ENCODE results near the gene ADGRG1.
"Not testable (repeated sequence)": the region's sequence is repeated elsewhere in the genome, so short reads cannot be mapped to it uniquely, and the experiment has no call there.

ADGRG1 gene

DNA sequence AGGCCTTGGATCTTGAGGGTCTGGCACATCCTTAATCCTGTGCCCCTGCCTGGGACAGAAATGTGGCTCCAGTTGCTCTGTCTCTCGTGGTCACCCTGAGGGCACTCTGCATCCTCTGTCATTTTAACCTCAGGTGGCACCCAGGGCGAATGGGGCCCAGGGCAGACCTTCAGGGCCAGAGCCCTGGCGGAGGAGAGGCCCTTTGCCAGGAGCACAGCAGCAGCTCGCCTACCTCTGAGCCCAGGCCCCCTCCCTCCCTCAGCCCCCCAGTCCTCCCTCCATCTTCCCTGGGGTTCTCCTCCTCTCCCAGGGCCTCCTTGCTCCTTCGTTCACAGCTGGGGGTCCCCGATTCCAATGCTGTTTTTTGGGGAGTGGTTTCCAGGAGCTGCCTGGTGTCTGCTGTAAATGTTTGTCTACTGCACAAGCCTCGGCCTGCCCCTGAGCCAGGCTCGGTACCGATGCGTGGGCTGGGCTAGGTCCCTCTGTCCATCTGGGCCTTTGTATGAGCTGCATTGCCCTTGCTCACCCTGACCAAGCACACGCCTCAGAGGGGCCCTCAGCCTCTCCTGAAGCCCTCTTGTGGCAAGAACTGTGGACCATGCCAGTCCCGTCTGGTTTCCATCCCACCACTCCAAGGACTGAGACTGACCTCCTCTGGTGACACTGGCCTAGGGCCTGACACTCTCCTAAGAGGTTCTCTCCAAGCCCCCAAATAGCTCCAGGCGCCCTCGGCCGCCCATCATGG lies 35.7 kb downstream of the ADGRG1 start:
- Histone ChIP-seq H3K27me3 (ENCODE audit: control insufficient read depth, insufficient read depth, low read length) (no peaks in the 10 kb centered on the region), H3K9ac (ENCODE audit: low read length) (no peak overlapping the region), H3K4me1 (ENCODE audit: control insufficient read depth, insufficient read depth, low read length) (no peaks in the 10 kb centered on the region), H3K36me3 (ENCODE audit: control insufficient read depth, insufficient read depth, low read length) (no peaks in the 10 kb centered on the region), H3K27ac (ENCODE audit: low read depth, low read length) (no peak overlapping the region), H3K4me3 (ENCODE audit: low read length) (no peak overlapping the region)

GRCh38 chr16:57664662-57665025 lies 36.2 kb downstream of the ADGRG1 start:
- no peaks in the 10 kb centered on the region for H3K36me3 ChIP-seq (ENCODE audit: control insufficient read depth, insufficient read depth, low read length)
- no peak overlapping the region for H3K9ac ChIP-seq (ENCODE audit: low read length)
- H3K4me1 ChIP-seq (ENCODE audit: control insufficient read depth, insufficient read depth, low read length): no peaks in the 10 kb centered on the region
- no peak overlapping the region for H3K4me3 ChIP-seq (ENCODE audit: low read length)
- no peak overlapping the region for H3K27ac ChIP-seq (ENCODE audit: low read depth, low read length)
- H3K27me3 ChIP-seq (ENCODE audit: control insufficient read depth, insufficient read depth, low read length): no peaks in the 10 kb centered on the region

GRCh38 chr16:57665541-57665940 lies 37.1 kb downstream of the ADGRG1 start:
- Histone ChIP-seq H3K4me3 (ENCODE audit: low read length) (no peak overlapping the region), H3K9ac (ENCODE audit: low read length) (no peak overlapping the region), H3K27me3 (ENCODE audit: control insufficient read depth, insufficient read depth, low read length) (no peaks in the 10 kb centered on the region), H3K4me1 (ENCODE audit: control insufficient read depth, insufficient read depth, low read length) (no peaks in the 10 kb centered on the region), H3K36me3 (ENCODE audit: control insufficient read depth, insufficient read depth, low read length) (no peaks in the 10 kb centered on the region), H3K27ac (ENCODE audit: low read depth, low read length) (no peak overlapping the region)

DNA sequence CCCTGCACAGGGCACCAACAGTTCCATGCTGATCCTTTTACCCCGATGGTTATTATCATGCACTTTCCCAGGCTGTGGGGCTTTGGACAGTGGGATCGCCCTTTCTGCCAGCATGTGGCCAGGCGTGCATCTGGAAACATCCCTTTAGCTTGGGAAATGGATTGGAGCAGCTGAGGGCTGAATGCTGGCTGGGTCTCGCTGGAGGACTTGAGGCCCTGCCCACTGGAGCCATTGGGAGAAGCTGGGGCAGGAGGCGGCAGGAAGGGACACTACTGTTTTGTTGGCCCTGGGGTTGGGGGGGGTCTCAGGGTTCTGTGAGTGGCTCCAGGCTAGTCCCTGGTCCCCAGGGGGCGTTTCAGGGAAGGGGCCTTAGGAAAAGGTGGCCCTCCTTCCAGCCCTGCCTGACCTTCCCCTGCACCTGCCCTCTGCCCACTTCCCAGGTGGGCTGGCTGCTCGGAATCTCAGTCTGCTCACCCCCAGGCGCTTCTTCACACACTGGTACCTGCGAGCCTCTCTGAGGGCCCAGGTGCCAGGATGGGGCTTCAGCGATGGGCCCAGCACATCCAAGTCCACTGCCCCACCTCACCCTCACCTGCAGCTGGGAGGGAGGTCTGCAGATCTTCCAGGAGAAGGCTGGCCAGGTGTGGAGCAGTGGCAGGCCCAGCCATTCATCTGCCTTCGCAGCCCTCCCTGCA lies 38.1 kb downstream of the ADGRG1 start:
- Histone ChIP-seq H3K4me3 (ENCODE audit: low read length) (no peak overlapping the region), H3K27ac (ENCODE audit: low read depth, low read length) (no peak overlapping the region), H3K36me3 (ENCODE audit: control insufficient read depth, insufficient read depth, low read length) (no peaks in the 10 kb centered on the region), H3K27me3 (ENCODE audit: control insufficient read depth, insufficient read depth, low read length) (no peaks in the 10 kb centered on the region), H3K9ac (ENCODE audit: low read length) (no peak overlapping the region), H3K4me1 (ENCODE audit: control insufficient read depth, insufficient read depth, low read length) (no peaks in the 10 kb centered on the region)

- no peak overlapping the region for H3K27ac ChIP-seq (ENCODE audit: low read depth, low read length)
- no peaks in the 10 kb centered on the region for H3K4me1 ChIP-seq (ENCODE audit: control insufficient read depth, insufficient read depth, low read length)
- no peak overlapping the region for H3K9ac ChIP-seq (ENCODE audit: low read length)
- H3K36me3 ChIP-seq (ENCODE audit: control insufficient read depth, insufficient read depth, low read length): no peaks in the 10 kb centered on the region
- no peak overlapping the region for H3K4me3 ChIP-seq (ENCODE audit: low read length)
- no peaks in the 10 kb centered on the region for H3K27me3 ChIP-seq (ENCODE audit: control insufficient read depth, insufficient read depth, low read length)
Measured at GRCh38 chr16:57667048-57667525, 38.7 kb downstream of the ADGRG1 start.

DNA sequence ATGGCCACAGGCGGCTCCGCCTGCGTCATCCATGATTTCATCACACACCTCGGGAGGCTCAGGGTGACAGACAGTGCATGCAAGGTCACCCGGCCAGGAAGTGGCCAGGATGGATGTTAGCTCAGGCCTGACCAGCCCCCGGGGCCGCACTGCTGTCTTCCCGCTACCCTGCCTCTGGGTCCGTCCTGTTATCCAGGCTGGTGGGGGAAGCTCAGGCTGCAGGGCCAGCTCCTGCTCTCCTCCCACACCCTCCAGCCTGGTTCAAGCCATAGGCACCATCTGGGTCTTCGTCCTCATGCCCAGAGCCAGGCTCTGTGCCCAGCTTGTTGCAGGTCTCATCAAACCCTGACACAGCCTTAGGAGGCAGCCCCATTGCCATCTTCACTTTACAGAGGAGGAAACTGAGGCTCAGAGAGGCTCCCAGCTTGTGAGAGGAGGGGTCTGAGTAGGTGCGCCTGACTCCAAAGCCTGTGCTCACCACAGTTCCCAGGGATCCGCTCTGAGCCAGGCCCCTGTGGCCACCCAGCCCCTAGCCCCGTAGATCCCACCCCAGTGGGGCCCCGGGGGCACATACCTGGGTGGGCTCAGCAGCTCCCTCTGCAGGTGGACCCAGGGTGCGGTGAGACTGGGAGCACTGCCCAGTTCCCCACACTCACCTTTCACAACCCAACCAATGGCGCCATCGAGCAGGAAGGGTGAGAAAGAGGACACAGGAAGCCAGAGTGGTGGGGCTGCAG lies 39.3 kb downstream of the ADGRG1 start:
- Histone ChIP-seq H3K9ac (ENCODE audit: low read length) (no peak overlapping the region), H3K27me3 (ENCODE audit: control insufficient read depth, insufficient read depth, low read length) (no peaks in the 10 kb centered on the region), H3K4me1 (ENCODE audit: control insufficient read depth, insufficient read depth, low read length) (no peaks in the 10 kb centered on the region), H3K27ac (ENCODE audit: low read depth, low read length) (no peak overlapping the region), H3K36me3 (ENCODE audit: control insufficient read depth, insufficient read depth, low read length) (no peaks in the 10 kb centered on the region), H3K4me3 (ENCODE audit: low read length) (no peak overlapping the region)

GRCh38 chr16:57668263-57668571 lies 39.8 kb downstream of the ADGRG1 start, which contains the start of gene ADGRG3:
TSS of gene ADGRG3 (plus strand) at chr16:57668306. CDS start at chr16:57668348, 42 bp downstream.
- Histone ChIP-seq H3K4me1 (ENCODE audit: control insufficient read depth, insufficient read depth, low read length) (no peaks in the 10 kb centered on the region), H3K9ac (ENCODE audit: low read length) (no peak within 1 kb of the TSS), H3K4me3 (ENCODE audit: low read length) (no peak within 1 kb of the TSS), H3K27ac (ENCODE audit: low read depth, low read length) (no peak within 1 kb of the TSS), H3K27me3 (ENCODE audit: control insufficient read depth, insufficient read depth, low read length) (no peaks in the 10 kb centered on the region), H3K36me3 (ENCODE audit: control insufficient read depth, insufficient read depth, low read length) (no peaks in the 10 kb centered on the region)

DNA sequence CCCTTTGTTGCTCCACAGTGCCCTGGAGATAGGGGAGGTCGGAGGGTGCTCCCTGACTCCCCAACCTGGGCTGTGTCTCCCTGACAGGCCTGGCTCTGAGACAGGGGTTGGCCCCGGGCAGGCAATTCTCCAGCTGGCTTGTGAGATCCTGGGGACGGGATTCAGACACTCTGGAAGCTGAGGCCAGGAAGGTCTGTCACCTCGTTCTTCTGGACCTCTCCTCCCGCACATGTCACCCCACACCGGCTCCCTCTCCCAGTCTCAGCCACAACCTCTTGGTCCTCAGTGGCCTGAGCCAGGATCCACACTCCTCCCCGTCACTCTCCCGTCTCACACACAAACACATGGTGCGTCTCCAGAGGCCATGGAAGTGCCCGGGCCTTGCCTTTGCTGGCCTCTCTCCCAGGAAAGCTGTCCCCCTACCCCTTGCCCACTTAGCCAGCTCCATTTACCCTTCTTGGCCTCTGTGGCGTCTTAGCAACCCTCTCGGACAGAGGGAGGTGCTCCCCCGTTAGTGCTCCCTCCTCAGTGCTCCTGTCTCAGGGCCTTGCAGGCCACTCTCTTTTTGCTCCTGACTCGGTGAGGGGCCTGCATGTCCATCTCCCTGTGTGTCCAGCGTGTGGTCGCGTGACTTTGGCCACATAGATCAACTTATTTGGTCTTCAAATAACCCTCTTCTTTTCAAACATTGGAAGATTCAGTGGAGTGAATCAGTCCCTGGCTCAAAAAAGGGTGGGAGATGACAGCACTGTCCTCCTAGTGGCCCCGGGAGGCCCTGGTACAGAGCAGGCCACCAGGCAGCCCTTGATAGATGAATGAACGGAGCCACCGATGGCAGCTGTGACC lies 40.4 kb downstream of the ADGRG1 start:
- Histone ChIP-seq H3K4me3 (ENCODE audit: low read length) (no peak overlapping the region), H3K27me3 (ENCODE audit: control insufficient read depth, insufficient read depth, low read length) (no peaks in the 10 kb centered on the region), H3K9ac (ENCODE audit: low read length) (no peak overlapping the region), H3K4me1 (ENCODE audit: control insufficient read depth, insufficient read depth, low read length) (no peaks in the 10 kb centered on the region), H3K36me3 (ENCODE audit: control insufficient read depth, insufficient read depth, low read length) (no peaks in the 10 kb centered on the region), H3K27ac (ENCODE audit: low read depth, low read length) (no peak overlapping the region)

- Histone ChIP-seq H3K27ac (ENCODE audit: low read depth, low read length) (no peak overlapping the region), H3K9ac (ENCODE audit: low read length) (no peak overlapping the region), H3K27me3 (ENCODE audit: control insufficient read depth, insufficient read depth, low read length) (no peaks in the 10 kb centered on the region), H3K4me3 (ENCODE audit: low read length) (no peak overlapping the region), H3K36me3 (ENCODE audit: control insufficient read depth, insufficient read depth, low read length) (no peaks in the 10 kb centered on the region), H3K4me1 (ENCODE audit: control insufficient read depth, insufficient read depth, low read length) (no peaks in the 10 kb centered on the region)
Measured at GRCh38 chr16:57669476-57670162, 41.2 kb downstream of the ADGRG1 start.

DNA sequence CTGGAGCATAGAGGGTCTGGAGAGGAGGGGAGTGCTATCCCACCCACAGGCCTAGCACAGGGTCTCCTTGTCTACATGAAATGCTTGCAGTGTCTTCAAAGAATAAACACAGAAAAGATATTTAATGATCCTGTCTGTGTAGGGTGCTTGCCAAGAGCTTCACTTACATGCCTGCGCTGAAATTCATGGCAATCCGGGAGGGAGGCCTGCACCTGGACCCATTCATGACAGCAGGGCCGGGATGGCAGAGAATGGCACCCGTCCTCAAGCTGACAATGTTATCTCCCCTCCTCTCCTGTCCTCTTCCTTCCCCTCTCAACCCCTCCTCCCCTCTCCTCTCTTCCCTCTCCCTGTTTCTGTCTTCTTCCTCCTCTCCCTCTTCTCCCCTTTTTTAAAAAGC lies 41.8 kb downstream of the ADGRG1 start:
- Histone ChIP-seq H3K4me1 (ENCODE audit: control insufficient read depth, insufficient read depth, low read length) (no peaks in the 10 kb centered on the region), H3K27ac (ENCODE audit: low read depth, low read length) (no peak overlapping the region), H3K9ac (ENCODE audit: low read length) (no peak overlapping the region), H3K36me3 (ENCODE audit: control insufficient read depth, insufficient read depth, low read length) (no peaks in the 10 kb centered on the region), H3K27me3 (ENCODE audit: control insufficient read depth, insufficient read depth, low read length) (no peaks in the 10 kb centered on the region), H3K4me3 (ENCODE audit: low read length) (no peak overlapping the region)

GRCh38 chr16:57671451-57671850 lies 43.0 kb downstream of the ADGRG1 start:
- H3K36me3 ChIP-seq (ENCODE audit: control insufficient read depth, insufficient read depth, low read length); H3K4me1 ChIP-seq (ENCODE audit: control insufficient read depth, insufficient read depth, low read length); H3K9ac ChIP-seq (ENCODE audit: low read length); H3K27me3 ChIP-seq (ENCODE audit: control insufficient read depth, insufficient read depth, low read length); H3K27ac ChIP-seq (ENCODE audit: low read depth, low read length); H3K4me3 ChIP-seq (ENCODE audit: low read length): not testable (repeated sequence)

Data from rectal smooth muscle tissue (tissue), 1 donor.